Neuronal stem cell (in vitro differentiated cells): Measurements from ENCODE around the gene GZF1.

Experiments
- DNase-seq: peaks from one replicate; pipeline ENCODE4 v3.0.0-alpha.2; 2013; ENCODE audit warnings: low spot score
- H2AFZ ChIP-seq: one replicate; pipeline ENCODE4 v1.6.1; 2013; ENCODE audit warnings: mild to moderate bottlenecking, low read length, inconsistent platforms
- H2AK5ac ChIP-seq: 2 replicates; pipeline ENCODE4 v1.6.1; 2013; ENCODE audit warnings: low read depth, mild to moderate bottlenecking, inconsistent platforms, low read length, moderate library complexity, mixed read lengths
- H2BK120ac ChIP-seq: 2 replicates; pipeline ENCODE4 v1.6.1; 2013; ENCODE audit warnings: low read depth, mild to moderate bottlenecking, inconsistent platforms, low read length, moderate library complexity, mixed read lengths
- H2BK12ac ChIP-seq: one replicate; pipeline ENCODE4 v1.6.1; 2013; ENCODE audit warnings: low read length, inconsistent platforms
- H2BK15ac ChIP-seq: 2 replicates; pipeline ENCODE4 v1.6.1; 2013; ENCODE audit warnings: mild to moderate bottlenecking, low read length, inconsistent platforms, mixed read lengths
- H2BK5ac ChIP-seq: one replicate; pipeline ENCODE4 v1.6.1; 2013; ENCODE audit warnings: inconsistent platforms, mild to moderate bottlenecking, low read length, moderate library complexity
- H3K14ac ChIP-seq: one replicate; pipeline ENCODE4 v1.6.1; 2013; ENCODE audit warnings: low read length, inconsistent platforms
- H3K18ac ChIP-seq: 2 replicates; pipeline ENCODE4 v1.6.1; 2013; ENCODE audit warnings: low read length, inconsistent platforms
- H3K23ac ChIP-seq: 2 replicates; pipeline ENCODE4 v1.6.1; 2013; ENCODE audit warnings: low read depth, mild to moderate bottlenecking, mixed read lengths, low read length, inconsistent platforms; ENCODE audit not compliant: poor library complexity
- H3K27ac ChIP-seq: replicated peaks from 3 replicates; pipeline ENCODE4 v1.5.1; 2013; ENCODE audit warnings: low read length, inconsistent platforms
- H3K27me3 ChIP-seq, 3 experiments: 2 replicates each; pipeline ENCODE4 v1.6.1; 2013; ENCODE audit warnings: low read length in 3 of 3, mild to moderate bottlenecking in 2 of 3, inconsistent platforms in 1 of 3, low read depth in 1 of 3, mixed read lengths in 1 of 3, moderate library complexity in 1 of 3; ENCODE audit not compliant: control insufficient read depth in 3 of 3, insufficient read depth in 3 of 3
- H3K36me3 ChIP-seq, 2 donors: replicated peaks in 1 of 2; 2 replicates each; pipeline ENCODE4 v1.6.1; 2013; ENCODE audit warnings: low read length in 2 of 2; ENCODE audit not compliant: control insufficient read depth in 2 of 2, insufficient read depth in 2 of 2
- H3K4ac ChIP-seq: 2 replicates; pipeline ENCODE4 v1.6.1; 2013; ENCODE audit warnings: inconsistent platforms, mild to moderate bottlenecking, low read length, moderate library complexity
- H3K4me1 ChIP-seq, 2 donors: 1 replicate in 1 of 2; 2 replicates in 1 of 2; pipeline ENCODE4 v1.6.1; 2013; ENCODE audit warnings: low read length in 2 of 2, low read depth in 1 of 2; ENCODE audit not compliant: control insufficient read depth in 2 of 2, insufficient read depth in 1 of 2
- H3K4me2 ChIP-seq: one replicate; pipeline ENCODE4 v1.6.1; 2013; ENCODE audit warnings: mild to moderate bottlenecking, low read length, inconsistent platforms; ENCODE audit not compliant: insufficient read depth, poor library complexity, severe bottlenecking
- H3K4me3 ChIP-seq, 2 donors: 2 replicates each; pipeline ENCODE4 v1.5.1; 2013; ENCODE audit warnings: low read length in 2 of 2, mild to moderate bottlenecking in 2 of 2, inconsistent platforms in 1 of 2, moderate library complexity in 1 of 2
- H3K79me1 ChIP-seq: one replicate; pipeline ENCODE4 v1.6.1; 2013; ENCODE audit warnings: low read depth, mild to moderate bottlenecking, inconsistent platforms, low read length, moderate library complexity
- H3K9ac ChIP-seq: one replicate; pipeline ENCODE4 v1.6.1; 2013; ENCODE audit warnings: mild to moderate bottlenecking, low read depth, low read length, inconsistent platforms; ENCODE audit not compliant: poor library complexity
- H3K9me3 ChIP-seq, 2 donors: replicated peaks in 1 of 2; 2 replicates each; pipeline versions ENCODE3 to v1.6.1; 2013; ENCODE audit warnings: low read length in 2 of 2, mild to moderate bottlenecking in 2 of 2, inconsistent platforms in 1 of 2, low read depth in 1 of 2, mixed read lengths in 1 of 2, moderate library complexity in 1 of 2; ENCODE audit not compliant: control insufficient read depth in 2 of 2, insufficient read depth in 1 of 2
- H4K8ac ChIP-seq: one replicate; pipeline ENCODE4 v1.6.1; 2013; ENCODE audit warnings: low read depth, mild to moderate bottlenecking, inconsistent platforms, low read length, moderate library complexity
- H4K91ac ChIP-seq: one replicate; pipeline ENCODE4 v1.6.1; 2013; ENCODE audit warnings: low read length, low read depth, mild to moderate bottlenecking, inconsistent platforms; ENCODE audit not compliant: poor library complexity
- WGBS, 2 donors: extraction: QIAGEN DNeasy Blood & Tissue Kit; methylation state at CpG; one replicate each; pipeline ENCODE4 v1.1.7; 2013; ENCODE audit warnings: missing lambda C conversion rate in 2 of 2, mixed read lengths in 1 of 2; ENCODE audit not compliant: insufficient read length in 2 of 2, insufficient replicate concordance in 1 of 2; ENCODE audit errors: extremely low coverage in 2 of 2; 5-methylcytosine and 5-hydroxymethylcytosine counted together

GZF1 gene

DNA sequence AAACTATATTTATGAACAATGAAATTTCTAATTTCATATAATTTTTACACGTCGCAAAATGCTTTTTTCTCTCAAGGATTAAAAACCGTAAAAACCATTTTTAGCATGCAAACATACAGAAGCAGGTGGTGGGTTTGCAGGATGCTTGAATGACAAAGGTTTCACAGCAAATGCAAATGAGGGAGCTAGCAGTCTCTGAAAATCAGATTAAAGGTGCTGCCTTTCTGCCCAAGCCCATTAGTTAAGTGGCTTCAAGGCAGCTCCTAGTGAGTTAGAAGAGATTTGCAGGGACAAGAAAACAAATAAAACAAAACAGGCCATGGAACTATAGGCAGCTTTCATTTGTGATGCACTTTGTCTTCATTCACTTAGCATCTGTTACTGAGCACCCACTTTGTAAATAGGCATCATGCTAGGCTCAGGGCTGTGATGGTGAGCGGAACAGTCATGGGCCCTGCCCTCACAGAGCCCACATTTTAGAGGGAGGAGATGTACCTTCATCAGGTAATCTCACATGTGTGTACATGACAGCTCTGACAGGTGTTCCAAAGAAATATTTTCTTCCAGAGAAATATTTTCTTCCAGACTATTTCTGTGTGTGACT is 29.8 kb downstream of the GZF1 start:
- H3K36me3 ChIP-seq = peaks cover 22 to 78% of the 10 kb centered on the region in 2 donors
- H3K18ac ChIP-seq = no peak overlapping the region
- H2BK15ac ChIP-seq = no peak overlapping the region
- H3K4me2 ChIP-seq = no peak overlapping the region
- DNase-seq = no peak
- no peak overlapping the region for H4K91ac ChIP-seq
- H3K9ac ChIP-seq = no peak overlapping the region
- no peak overlapping the region for H2BK120ac ChIP-seq
- no peak overlapping the region for H2AK5ac ChIP-seq
- no peak overlapping the region for H2BK5ac ChIP-seq
- no peak overlapping the region for H3K27ac ChIP-seq
- no peaks in the 10 kb centered on the region for H3K79me1 ChIP-seq
- H3K14ac ChIP-seq = no peak overlapping the region
- no peak overlapping the region for H2BK12ac ChIP-seq
- no peaks in the 10 kb centered on the region for H3K27me3 ChIP-seq
- no peak overlapping the region for H3K4me3 ChIP-seq
- H3K4ac ChIP-seq = no peak overlapping the region
- no peak overlapping the region for H3K23ac ChIP-seq
- H2AFZ ChIP-seq = no peak overlapping the region
- WGBS, 2 donors = no CpG with 5 or more reads among the region's 4 CpGs
- H3K9me3 ChIP-seq = peaks cover 0 to 11% of the 10 kb centered on the region in 2 donors
- H4K8ac ChIP-seq = no peak overlapping the region
- H3K4me1 ChIP-seq = no peaks in the 10 kb centered on the region

DNA sequence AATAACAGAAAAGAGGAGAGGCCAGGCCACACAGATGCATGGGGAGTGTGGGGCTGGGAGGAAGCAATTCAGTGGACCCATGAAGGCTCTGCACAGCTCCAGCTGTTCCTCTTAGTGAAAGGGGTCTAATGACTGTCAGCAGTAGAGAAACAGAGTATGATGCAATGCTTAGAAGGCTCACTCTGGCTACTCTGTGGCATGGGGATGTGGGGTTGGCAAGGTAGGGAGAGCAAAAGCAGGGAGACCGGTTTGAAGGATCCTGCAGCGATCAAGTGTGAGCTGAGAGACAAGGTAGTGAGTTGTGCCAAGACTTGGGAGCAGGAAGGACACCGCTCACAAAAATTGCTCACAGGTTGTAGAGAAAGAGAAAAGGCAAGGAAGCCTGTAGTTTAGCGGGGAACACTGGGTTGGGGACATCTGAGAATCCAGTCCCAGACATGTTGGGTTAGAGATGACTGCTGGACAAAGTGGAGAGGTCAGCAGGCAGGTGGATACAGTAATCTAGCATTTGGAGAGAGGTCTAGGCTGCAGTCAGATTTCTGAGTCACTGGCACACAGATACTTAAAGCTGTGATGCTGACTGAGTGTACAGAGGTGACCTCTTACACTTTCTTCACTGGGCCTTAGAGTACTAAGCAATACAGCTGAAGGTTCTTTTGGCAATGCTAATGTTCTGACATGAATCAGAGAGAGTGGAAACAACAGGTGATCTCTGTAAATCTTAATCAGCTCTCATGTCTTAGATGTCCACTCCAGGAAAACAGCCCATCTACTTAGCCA is 32.2 kb downstream of the GZF1 start:
- H4K8ac ChIP-seq = no peak overlapping the region
- H3K79me1 ChIP-seq = no peaks in the 10 kb centered on the region
- H2AFZ ChIP-seq = no peak overlapping the region
- H2AK5ac ChIP-seq = no peak overlapping the region
- no peak overlapping the region for H3K18ac ChIP-seq
- no peak overlapping the region for H2BK12ac ChIP-seq
- H2BK120ac ChIP-seq = no peak overlapping the region
- H3K9me3 ChIP-seq = peaks cover 0 to 2% of the 10 kb centered on the region in 2 donors
- H3K14ac ChIP-seq = no peak overlapping the region
- H3K4ac ChIP-seq = no peak overlapping the region
- H2BK5ac ChIP-seq = no peak overlapping the region
- H3K27ac ChIP-seq = no peak overlapping the region
- DNase-seq = no peak
- no peak overlapping the region for H3K4me2 ChIP-seq
- no peak overlapping the region for H2BK15ac ChIP-seq
- WGBS, 2 donors = no CpG with 5 or more reads among the region's 4 CpGs
- H4K91ac ChIP-seq = no peak overlapping the region
- no peak overlapping the region for H3K23ac ChIP-seq
- no peaks in the 10 kb centered on the region for H3K27me3 ChIP-seq
- H3K9ac ChIP-seq = no peak overlapping the region
- H3K36me3 ChIP-seq = peaks cover 19 to 57% of the 10 kb centered on the region in 2 donors
- H3K4me1 ChIP-seq = no peaks in the 10 kb centered on the region
- H3K4me3 ChIP-seq = no peak overlapping the region

DNA sequence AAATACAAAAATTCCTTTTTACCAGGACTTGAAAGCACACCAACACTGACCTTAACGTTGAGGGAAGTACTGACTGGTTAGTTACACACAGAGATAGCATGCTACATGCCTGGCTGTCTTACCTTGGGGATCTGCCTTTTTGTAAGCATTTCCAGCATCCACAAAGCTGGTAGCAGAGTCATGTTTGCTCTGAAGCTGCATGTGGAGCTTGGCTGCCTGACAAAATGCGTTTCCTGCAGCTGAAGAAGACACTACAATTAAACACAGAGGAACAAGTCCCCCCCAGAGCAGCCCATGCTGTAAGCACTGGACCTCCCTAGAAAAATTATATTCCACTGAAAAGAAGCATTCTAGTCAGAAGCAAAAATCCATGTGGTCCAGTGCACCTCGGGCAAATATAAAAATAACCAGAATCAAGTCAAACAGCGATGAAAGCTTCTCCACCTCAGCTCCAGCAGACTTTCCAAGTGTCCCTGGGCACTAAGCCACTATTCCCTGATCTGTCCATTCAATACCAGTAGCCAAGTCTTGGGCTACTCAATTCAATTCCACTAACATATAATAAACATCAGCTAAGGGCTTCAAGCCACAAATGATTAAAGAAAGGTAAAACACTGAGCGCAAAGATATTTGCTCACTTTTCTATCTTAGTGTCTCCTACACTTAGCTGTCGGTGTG is 35.1 kb downstream of the GZF1 start:
- Histone ChIP-seq H3K79me1 (no peaks in the 10 kb centered on the region), H3K4me1 (no peaks in the 10 kb centered on the region), H2AK5ac (no peak overlapping the region), H3K9me3 (no peaks in the 10 kb centered on the region), H3K18ac (no peak overlapping the region), H3K27ac (no peak overlapping the region), H2BK5ac (no peak overlapping the region), H3K9ac (no peak overlapping the region), H4K8ac (no peak overlapping the region), H3K27me3 (no peaks in the 10 kb centered on the region), H4K91ac (no peak overlapping the region), H3K4ac (no peak overlapping the region), H2BK15ac (no peak overlapping the region), H2AFZ (no peak overlapping the region), H3K36me3 (peaks cover 15 to 50% of the 10 kb centered on the region in 2 donors), H2BK12ac (no peak overlapping the region), H3K4me3 (no peak overlapping the region), H3K14ac (no peak overlapping the region), H2BK120ac (no peak overlapping the region), H3K23ac (no peak overlapping the region), H3K4me2 (no peak overlapping the region)
- no peak for DNase-seq
- no CpG with 5 or more reads among the region's 6 CpGs for WGBS, 2 donors

DNA sequence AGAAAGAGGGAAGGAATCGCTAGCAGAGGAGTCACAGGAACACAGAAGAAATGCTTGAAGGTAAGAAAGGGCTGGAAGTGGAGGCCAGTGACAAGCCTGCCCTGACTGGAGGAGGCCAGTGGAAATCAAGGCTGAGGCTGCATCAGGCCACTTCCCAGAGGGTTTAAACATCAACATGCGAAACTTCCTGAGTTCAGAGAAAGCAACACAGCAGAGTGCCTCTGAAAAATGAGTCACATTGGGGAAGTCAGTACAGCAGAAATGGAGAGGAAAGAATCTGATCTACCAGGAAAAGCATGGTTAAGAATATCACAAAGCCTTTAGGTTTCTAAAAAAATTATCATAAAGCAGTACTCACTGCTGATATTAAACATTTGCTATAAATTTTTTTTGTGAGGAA is 36.0 kb downstream of the GZF1 start:
- no peak overlapping the region for H2AK5ac ChIP-seq

More for the DNA sequence above, 36.0 kb downstream of the GZF1 start:
- Histone ChIP-seq H4K8ac (no peak overlapping the region), H2AFZ (no peak overlapping the region), H3K14ac (no peak overlapping the region), H3K79me1 (no peaks in the 10 kb centered on the region), H3K4me3 (no peak overlapping the region), H2BK15ac (no peak overlapping the region), H2BK120ac (no peak overlapping the region), H3K36me3 (peaks cover 16 to 53% of the 10 kb centered on the region in 2 donors), H3K18ac (no peak overlapping the region), H4K91ac (no peak overlapping the region), H2BK12ac (no peak overlapping the region), H3K4me2 (no peak overlapping the region), H3K4me1 (no peaks in the 10 kb centered on the region), H3K27ac (no peak overlapping the region), H3K9ac (no peak overlapping the region), H3K27me3 (no peaks in the 10 kb centered on the region), H2BK5ac (no peak overlapping the region), H3K4ac (no peak overlapping the region), H3K23ac (no peak overlapping the region), H3K9me3 (no peaks in the 10 kb centered on the region)
- no CpG with 5 or more reads among the region's 2 CpGs for WGBS, 2 donors
- DNase-seq = no peak
